ENCODE measurements around the gene BTNL2. TPM values are rescaled to one million over a fixed set of nuclear protein-coding genes. Genes with fewer than 3 reads are reported as not detected.

BTNL2 gene
- total RNA-seq, 4 donors from 2014 or later = not detected

- Histone ChIP-seq H3K27ac (no peak overlapping the region), H3K27me3 (peaks cover 0 to 53% of the 10 kb centered on the region in 2 donors), H3K9me3 (no peaks in the 10 kb centered on the region), H3K4me1 (no peaks in the 10 kb centered on the region), H3K36me3 (no peaks in the 10 kb centered on the region), H3K4me3 (no peak overlapping the region)
- no peak for TF ChIP-seq POLR2A (IDR thresholded peaks at IDR 0.05)
- no peak for TF ChIP-seq EP300 (IDR thresholded peaks at IDR 0.05)
- TF ChIP-seq CTCF (IDR thresholded peaks at IDR 0.05) = no peak
- no peak for DNase-seq (ENCODE audit: low spot score in 2 of 2)
- WGBS, 2 donors = 79 to 80% methylated on average over 9 of the region's 9 CpGs
These were observed 784 bp downstream of the BTNL2 start for GRCh38 chr6:32406197-32406596.

GRCh38 chr6:32405656-32406055 lies 1.3 kb downstream of the BTNL2 start:
- no peak for DNase-seq (ENCODE audit: low spot score in 2 of 2)
- H3K4me3 ChIP-seq = no peak overlapping the region
- no peak for TF ChIP-seq CTCF (IDR thresholded peaks at IDR 0.05)
- no peak for TF ChIP-seq POLR2A (IDR thresholded peaks at IDR 0.05)
- no peak for TF ChIP-seq EP300 (IDR thresholded peaks at IDR 0.05)
- H3K27ac ChIP-seq = no peak overlapping the region
- H3K36me3 ChIP-seq = no peaks in the 10 kb centered on the region
- H3K27me3 ChIP-seq = peaks cover 0 to 49% of the 10 kb centered on the region in 2 donors
- no peaks in the 10 kb centered on the region for H3K4me1 ChIP-seq
- 14 to 19% methylated on average over 1 of the region's 1 CpG for WGBS, 2 donors
- H3K9me3 ChIP-seq = no peaks in the 10 kb centered on the region

GRCh38 chr6:32402812-32403211 lies 4.2 kb downstream of the BTNL2 start:
- Histone ChIP-seq H3K4me3 (no peak overlapping the region), H3K27me3 (peaks cover 0 to 31% of the 10 kb centered on the region in 2 donors), H3K36me3 (no peaks in the 10 kb centered on the region), H3K9me3 (no peaks in the 10 kb centered on the region), H3K4me1 (no peaks in the 10 kb centered on the region), H3K27ac (no peak overlapping the region)
- 48 to 56% methylated on average over 6 to 8 of the region's 8 CpGs for WGBS, 2 donors
- no peak for DNase-seq (ENCODE audit: low spot score in 2 of 2)
- no peak for TF ChIP-seq CTCF (IDR thresholded peaks at IDR 0.05)
- no peak for TF ChIP-seq POLR2A (IDR thresholded peaks at IDR 0.05)
- TF ChIP-seq EP300 (IDR thresholded peaks at IDR 0.05) = no peak

GRCh38 chr6:32401284-32401963 lies 5.6 kb downstream of the BTNL2 start:
- no peak for TF ChIP-seq CTCF (IDR thresholded peaks at IDR 0.05)
- TF ChIP-seq EP300 (IDR thresholded peaks at IDR 0.05) = no peak
- TF ChIP-seq POLR2A (IDR thresholded peaks at IDR 0.05) = no peak
- Histone ChIP-seq H3K36me3 (no peaks in the 10 kb centered on the region), H3K27ac (no peak overlapping the region), H3K9me3 (no peaks in the 10 kb centered on the region), H3K4me1 (no peaks in the 10 kb centered on the region), H3K27me3 (peaks cover 0 to 17% of the 10 kb centered on the region in 2 donors), H3K4me3 (no peak overlapping the region)
- WGBS, 2 donors = 33 to 46% methylated on average over 4 of the region's 4 CpGs
- no peak for DNase-seq (ENCODE audit: low spot score in 2 of 2)

- no peak for TF ChIP-seq CTCF (IDR thresholded peaks at IDR 0.05)
- TF ChIP-seq EP300 (IDR thresholded peaks at IDR 0.05) = no peak
- 77 to 78% methylated on average over 7 of the region's 7 CpGs for WGBS, 2 donors
These were observed 9.6 kb downstream of the BTNL2 start for GRCh38 chr6:32397252-32397920.

More at GRCh38 chr6:32397252-32397920, 9.6 kb downstream of the BTNL2 start:
- H3K27ac ChIP-seq = no peak overlapping the region
- H3K27me3 ChIP-seq = no peaks in the 10 kb centered on the region
- H3K4me3 ChIP-seq = no peak overlapping the region
- H3K9me3 ChIP-seq = no peaks in the 10 kb centered on the region
- no peak for DNase-seq (ENCODE audit: low spot score in 2 of 2)
- no peaks in the 10 kb centered on the region for H3K4me1 ChIP-seq
- peaks cover 0 to 4% (median 0%) of the 10 kb centered on the region in 3 donors for H3K36me3 ChIP-seq

Measured in tibial nerve (tissue), 4 donors.